Loucy (cell line): ENCODE measurements around the gene PNPLA1.

ENCODE experiments used
- CTCF ChIP-seq: fragments of 200-600 bp; sonication (generic); conservative IDR thresholded peaks from 2 replicates; pipeline ENCODE4 v1.5.1; 2014; ENCODE audit warnings: mild to moderate bottlenecking, antibody characterized with exemption, low read length
- EZH2phosphoT487 ChIP-seq: fragments of 200-600 bp; IDR thresholded peaks from 2 replicates; pipeline ENCODE4 v1.6.1; 2018; ENCODE audit warnings: antibody characterized with exemption, mild to moderate bottlenecking, moderate library complexity, borderline replicate concordance

GRCh38 chr6:36226438-36227047 lies 43.3 kb upstream of the PNPLA1 start:
- no peak for TF ChIP-seq CTCF
- TF ChIP-seq EZH2phosphoT487, result no peak
